H1 (cell line): ENCODE measurements around the gene RMRP.

Experiments
- BRCA1 ChIP-seq: IDR thresholded peaks from 2 replicates; pipeline ENCODE4 v1.6.1; 2012; ENCODE audit warnings: low read depth, low read length, improper control_type of control experiment
- CEBPB ChIP-seq: IDR thresholded peaks from 2 replicates; pipeline ENCODE4 v1.6.1; 2012; ENCODE audit warnings: low read depth, low read length
- CHD1 ChIP-seq: IDR thresholded peaks from 2 replicates; pipeline ENCODE4 v1.6.1; 2012; ENCODE audit warnings: low read depth, low read length, improper control_type of control experiment
- JUN ChIP-seq: IDR thresholded peaks from 2 replicates; pipeline ENCODE4 v1.6.1; 2011; ENCODE audit warnings: low read depth, mild to moderate bottlenecking, improper control_type of control experiment, low read length
- JUND ChIP-seq: IDR thresholded peaks from 2 replicates; pipeline ENCODE4 v1.6.1; 2011; ENCODE audit warnings: mild to moderate bottlenecking, improper control_type of control experiment, low read length
- POLR2A ChIP-seq, 2 experiments: IDR thresholded peaks; 1 replicate in 1 of 2; 2 replicates in 1 of 2; pipeline ENCODE4 v1.6.1; 2011; ENCODE audit warnings: low read depth in 2 of 2, low read length in 2 of 2, mild to moderate bottlenecking in 2 of 2; ENCODE audit errors: control extremely low read depth in 1 of 2
- POLR2AphosphoS5 ChIP-seq: IDR thresholded peaks from 2 replicates; pipeline ENCODE4 v1.6.1; 2011; ENCODE audit warnings: low read depth, low read length
- SP2 ChIP-seq: IDR thresholded peaks from 2 replicates; pipeline ENCODE4 v1.6.1; 2012; ENCODE audit warnings: mild to moderate bottlenecking, low read length, inconsistent platforms
- YY1 ChIP-seq: IDR thresholded peaks from 2 replicates; pipeline ENCODE4 v1.6.1; 2011; ENCODE audit warnings: low read depth, mild to moderate bottlenecking, low read length
- TF ChIP-seq, protein P1 (sequence below), 3 experiments: IDR thresholded peaks; 1 replicate in 2 of 3; 2 replicates in 1 of 3; pipeline versions ENCODE4 v1.5.1 to v1.6.1; 2011; ENCODE audit warnings: low read length in 3 of 3, mild to moderate bottlenecking in 3 of 3, inconsistent platforms in 2 of 3, low read depth in 1 of 3, moderate library complexity in 1 of 3; ENCODE audit not compliant: insufficient read depth in 1 of 3; ENCODE audit errors: control extremely low read depth in 1 of 3

DNA sequence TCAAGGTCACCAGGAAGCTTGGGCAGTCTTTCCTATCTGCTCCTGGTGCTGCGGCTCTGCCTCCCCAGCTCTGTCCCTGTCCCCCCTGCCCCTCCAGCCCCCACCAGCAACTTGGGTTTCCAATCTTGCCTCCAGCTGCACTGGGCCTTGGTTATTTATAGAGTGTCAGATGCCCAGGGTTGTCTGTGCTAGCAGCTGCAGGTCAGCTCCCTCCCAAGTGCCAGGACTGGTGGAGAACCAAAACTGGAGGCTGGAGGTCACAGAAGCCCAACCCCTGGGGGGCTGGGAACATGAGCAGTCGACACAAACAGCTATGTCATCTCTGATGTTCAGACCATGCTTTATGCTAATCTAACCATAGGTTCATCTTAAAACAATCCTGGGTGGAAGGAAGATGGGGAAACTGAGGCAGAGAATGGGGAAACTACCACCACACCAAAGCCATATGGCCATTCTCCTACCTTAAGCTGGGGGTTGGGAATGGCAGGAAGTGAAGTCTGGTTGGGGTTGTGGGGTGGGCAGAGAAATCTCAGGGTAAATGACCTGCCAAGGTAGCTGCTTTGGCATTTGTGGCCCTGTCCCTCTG lies 30.2 kb upstream of the RMRP start:
- TF ChIP-seq JUN (no peak), POLR2A (IDR thresholded peaks at IDR 0.05; ENCODE audit: control extremely low read depth in 1 of 2, low read depth in 2 of 2, low read length in 2 of 2) (no peak), CHD1 (no peak), JUND (no peak), SP2 (no peak), CEBPB (no peak), POLR2AphosphoS5 (no peak), BRCA1 (no peak), YY1 (no peak)
- TF ChIP-seq, protein P1, sequence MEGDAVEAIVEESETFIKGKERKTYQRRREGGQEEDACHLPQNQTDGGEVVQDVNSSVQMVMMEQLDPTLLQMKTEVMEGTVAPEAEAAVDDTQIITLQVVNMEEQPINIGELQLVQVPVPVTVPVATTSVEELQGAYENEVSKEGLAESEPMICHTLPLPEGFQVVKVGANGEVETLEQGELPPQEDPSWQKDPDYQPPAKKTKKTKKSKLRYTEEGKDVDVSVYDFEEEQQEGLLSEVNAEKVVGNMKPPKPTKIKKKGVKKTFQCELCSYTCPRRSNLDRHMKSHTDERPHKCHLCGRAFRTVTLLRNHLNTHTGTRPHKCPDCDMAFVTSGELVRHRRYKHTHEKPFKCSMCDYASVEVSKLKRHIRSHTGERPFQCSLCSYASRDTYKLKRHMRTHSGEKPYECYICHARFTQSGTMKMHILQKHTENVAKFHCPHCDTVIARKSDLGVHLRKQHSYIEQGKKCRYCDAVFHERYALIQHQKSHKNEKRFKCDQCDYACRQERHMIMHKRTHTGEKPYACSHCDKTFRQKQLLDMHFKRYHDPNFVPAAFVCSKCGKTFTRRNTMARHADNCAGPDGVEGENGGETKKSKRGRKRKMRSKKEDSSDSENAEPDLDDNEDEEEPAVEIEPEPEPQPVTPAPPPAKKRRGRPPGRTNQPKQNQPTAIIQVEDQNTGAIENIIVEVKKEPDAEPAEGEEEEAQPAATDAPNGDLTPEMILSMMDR (IDR thresholded peaks at IDR 0.05; ENCODE audit: control extremely low read depth in 1 of 3, insufficient read depth in 1 of 3, low read depth in 1 of 3, low read length in 3 of 3) = no peak
